Testis (tissue), 3 donors: Measurements from ENCODE around the gene PLCB2. TPM values are rescaled to one million over a fixed set of nuclear protein-coding genes. Genes with fewer than 3 reads are reported as not detected.

Experiments used
- DNase-seq: peaks from one replicate; pipeline ENCODE4 v3.0.0-alpha.2; 2019
- H3K27ac ChIP-seq, 2 donors: fragments of 200-600 bp; sonication (generic); one replicate each; pipeline ENCODE4 v1.5.1; 2019
- H3K27me3 ChIP-seq: fragments of 200-600 bp; sonication (generic); one replicate; pipeline ENCODE4 v1.5.1; 2019
- H3K36me3 ChIP-seq: fragments of 200-600 bp; sonication (generic); one replicate; pipeline ENCODE4 v1.5.1; 2017; ENCODE audit warnings: low read depth; ENCODE audit errors: missing control alignments
- H3K4me1 ChIP-seq: fragments of 200-600 bp; sonication (generic); one replicate; pipeline ENCODE4 v1.5.1; 2019
- H3K4me3 ChIP-seq, 2 donors: fragments of 200-600 bp; sonication (generic); one replicate each; pipeline ENCODE4 v1.5.1; 2017 to 2019
- H3K9me3 ChIP-seq: fragments of 200-600 bp; sonication (generic); one replicate; pipeline ENCODE4 v1.5.1; 2017
- CTCF ChIP-seq, 3 experiments: fragments of 450-650 bp in 2 of 3; fragments of 200-600 bp in 1 of 3; sonication (generic) in 1 of 3; IDR thresholded peaks; one replicate each; pipeline ENCODE4 v1.5.1; 2016 to 2019; ENCODE audit warnings: antibody characterized with exemption in 3 of 3, mild to moderate bottlenecking in 2 of 3, moderate library complexity in 1 of 3
- POLR2A ChIP-seq: fragments of 450-650 bp; IDR thresholded peaks from one replicate; pipeline ENCODE4 v1.6.1; 2017; ENCODE audit warnings: antibody characterized with exemption, mild to moderate bottlenecking, moderate library complexity
- WGBS, 2 donors: methylation state at CpG; one replicate each; pipeline ENCODE4 v1.1.5; 2018; 5-methylcytosine and 5-hydroxymethylcytosine counted together
- intact Hi-C: fragments of 100-400 bp; cut with DNase I; formaldehyde crosslinking; loops from one replicate; pipeline ENCODE4 v1.15.1; 2023; ENCODE audit warnings: low total_unique reads
- polyA plus RNA-seq: library from polyadenylated mRNA; stranded (reverse); fragments of 350-450 nt; fragmentation: Illumina TruSeq; extraction: RNeasy Lipid Tissue Mini Kit (QIAGEN cat#74804); gene quantifications from one replicate; pipeline ENCODE4 v1.2.3, GENCODE V29; 2014; ENCODE audit warnings: low read depth, low replicate concordance; ENCODE audit not compliant: insufficient read depth
- total RNA-seq, 2 donors: library from RNA; depleted of rRNA; stranded (reverse); fragments of >200 nt; gene quantifications; one replicate each; pipeline ENCODE4 v1.2.3, GENCODE V29; 2016

The PLCB2 gene
- total and polyA plus RNA-seq, 3 donors from 2014 or later, result 8.8 to 13.6 (median 9.7) TPM

- 70 to 75% methylated on average over 8 of the region's 8 CpGs for WGBS, 2 donors
- no peak for TF ChIP-seq CTCF (IDR thresholded peaks at IDR 0.05)
- TF ChIP-seq POLR2A, result no peak
- intact Hi-C loops, result no loop called here
- Histone ChIP-seq H3K9me3 (no peaks in the 10 kb centered on the region), H3K27me3 (no peaks in the 10 kb centered on the region), H3K4me1 (peaks cover 6% of the 10 kb centered on the region), H3K36me3 (no peaks in the 10 kb centered on the region), H3K27ac (no peak overlapping the region), H3K4me3 (no peak overlapping the region)
- no peak for DNase-seq
These were observed 1.7 kb upstream of the PLCB2 start for GRCh38 chr15:40309344-40309862.

GRCh38 chr15:40306908-40307307 is 827 bp downstream of the PLCB2 start:
- H3K27ac ChIP-seq, result no peak overlapping the region
- H3K4me3 ChIP-seq, result no peak overlapping the region

GRCh38 chr15:40306371-40306770 is 1.4 kb downstream of the PLCB2 start:
- no peak for DNase-seq
- Histone ChIP-seq H3K36me3 (no peaks in the 10 kb centered on the region), H3K4me1 (no peaks in the 10 kb centered on the region), H3K9me3 (no peaks in the 10 kb centered on the region), H3K4me3 (no peak overlapping the region), H3K27ac (no peak overlapping the region), H3K27me3 (no peaks in the 10 kb centered on the region)
- WGBS, 2 donors, result 82 to 90% methylated on average over 4 to 5 of the region's 5 CpGs
- intact Hi-C loops, result no loop called here
- no peak for TF ChIP-seq CTCF (IDR thresholded peaks at IDR 0.05)
- no peak for TF ChIP-seq POLR2A

More at GRCh38 chr15:40306908-40307307, 827 bp downstream of the PLCB2 start:
- Histone ChIP-seq H3K27me3 (no peaks in the 10 kb centered on the region), H3K9me3 (no peaks in the 10 kb centered on the region), H3K4me1 (no peaks in the 10 kb centered on the region), H3K36me3 (no peaks in the 10 kb centered on the region)
- intact Hi-C loops, result no loop called here
- DNase-seq, result no peak
- TF ChIP-seq CTCF (IDR thresholded peaks at IDR 0.05) (no peak), POLR2A (no peak)
- WGBS, 2 donors, result 82 to 83% methylated on average over 3 to 7 of the region's 7 CpGs

GRCh38 chr15:40305281-40305680 is 2.5 kb downstream of the PLCB2 start:
- Histone ChIP-seq H3K27me3 (no peaks in the 10 kb centered on the region), H3K36me3 (no peaks in the 10 kb centered on the region), H3K27ac (no peak overlapping the region), H3K4me3 (no peak overlapping the region), H3K9me3 (no peaks in the 10 kb centered on the region), H3K4me1 (no peaks in the 10 kb centered on the region)
- DNase-seq, result no peak
- 92 to 94% methylated on average over 4 of the region's 4 CpGs for whole genome bisulfite sequencing, 2 donors
- no peak for TF ChIP-seq CTCF (IDR thresholded peaks at IDR 0.05)
- TF ChIP-seq POLR2A, result no peak
- intact Hi-C loops, result no loop called here

- DNase-seq, result no peak
- no peaks in the 10 kb centered on the region for H3K36me3 ChIP-seq
- no peaks in the 10 kb centered on the region for H3K4me1 ChIP-seq
- intact Hi-C loops, result no loop called here
- no peak overlapping the region for H3K4me3 ChIP-seq
- H3K9me3 ChIP-seq, result no peaks in the 10 kb centered on the region
- WGBS, 2 donors, result 90 to 97% methylated on average over 2 of the region's 2 CpGs
- no peaks in the 10 kb centered on the region for H3K27me3 ChIP-seq
- TF ChIP-seq POLR2A, result no peak
- TF ChIP-seq CTCF (IDR thresholded peaks at IDR 0.05), result no peak
- no peak overlapping the region for H3K27ac ChIP-seq
These were observed 4.2 kb downstream of the PLCB2 start for GRCh38 chr15:40303576-40303975.
